ENCODE measurements around the gene OR51I2.

The OR51I2 gene, protein sequence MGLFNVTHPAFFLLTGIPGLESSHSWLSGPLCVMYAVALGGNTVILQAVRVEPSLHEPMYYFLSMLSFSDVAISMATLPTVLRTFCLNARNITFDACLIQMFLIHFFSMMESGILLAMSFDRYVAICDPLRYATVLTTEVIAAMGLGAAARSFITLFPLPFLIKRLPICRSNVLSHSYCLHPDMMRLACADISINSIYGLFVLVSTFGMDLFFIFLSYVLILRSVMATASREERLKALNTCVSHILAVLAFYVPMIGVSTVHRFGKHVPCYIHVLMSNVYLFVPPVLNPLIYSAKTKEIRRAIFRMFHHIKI

DNA sequence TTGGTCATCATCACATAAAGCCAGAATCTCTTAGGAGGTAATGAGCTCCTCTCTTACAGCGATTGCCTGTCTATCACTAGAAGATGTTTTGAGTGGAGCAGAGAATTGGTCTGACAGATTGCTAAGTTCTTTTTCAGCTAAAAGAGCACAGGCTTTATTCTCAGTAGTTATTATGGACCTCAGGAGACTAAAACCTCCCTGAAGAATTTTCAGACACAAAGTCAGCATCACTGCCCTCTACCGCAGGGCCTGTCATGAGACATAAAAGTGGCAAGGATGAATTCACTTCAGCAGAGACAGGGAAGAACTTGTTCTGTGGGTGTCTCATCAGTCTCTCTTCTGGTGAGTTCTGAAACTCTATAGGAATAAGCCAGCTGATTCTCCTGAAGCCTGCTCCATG is at the start of gene OR51I2:
Gene OR51I2 (plus strand): TSS at position 301 of the 400 bp plus-strand sequence. CDS start 4,166 bp downstream, outside the sequence.
- no peak for DNase-seq

DNA sequence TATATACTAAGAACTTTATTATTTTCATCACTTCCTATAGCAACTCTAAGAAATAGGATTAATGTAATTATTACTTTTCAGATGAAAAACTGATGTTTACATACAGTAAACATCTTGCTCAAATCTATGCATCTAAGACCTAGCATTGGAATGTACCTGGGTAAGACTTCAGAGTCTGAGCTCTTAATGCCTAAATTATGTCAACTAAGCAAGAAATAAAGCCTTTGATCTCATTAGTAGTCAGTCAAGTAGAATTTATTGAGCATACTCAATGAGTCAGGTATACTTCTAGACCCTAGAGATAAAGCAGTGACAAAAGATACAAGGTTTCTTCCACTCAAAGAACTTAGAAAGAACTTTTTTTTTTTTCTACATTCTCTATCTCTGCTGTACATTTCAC is 44.0 kb upstream of the OR51I2 start:
- DNase-seq, result no peak

DNA sequence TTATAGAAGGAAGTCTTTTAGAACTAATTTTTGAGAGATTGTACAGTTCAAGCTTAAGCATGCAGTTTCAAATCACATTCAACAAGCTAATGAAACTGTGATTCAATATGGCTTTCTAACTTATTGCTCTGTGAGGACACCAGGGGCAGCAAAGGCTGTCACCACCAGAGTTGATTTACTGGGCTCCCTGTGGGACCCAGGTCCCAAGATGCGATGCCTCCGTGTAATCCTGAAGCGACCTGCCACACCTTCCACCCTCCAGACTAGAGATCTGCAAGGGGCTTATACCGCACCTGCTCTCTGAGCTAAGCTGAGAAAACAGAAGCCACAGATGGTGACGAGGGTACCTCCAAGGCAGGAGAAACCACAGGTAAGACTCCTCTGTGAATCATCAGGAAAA is 28.1 kb upstream of the OR51I2 start:
- no peak for DNase-seq

DNA sequence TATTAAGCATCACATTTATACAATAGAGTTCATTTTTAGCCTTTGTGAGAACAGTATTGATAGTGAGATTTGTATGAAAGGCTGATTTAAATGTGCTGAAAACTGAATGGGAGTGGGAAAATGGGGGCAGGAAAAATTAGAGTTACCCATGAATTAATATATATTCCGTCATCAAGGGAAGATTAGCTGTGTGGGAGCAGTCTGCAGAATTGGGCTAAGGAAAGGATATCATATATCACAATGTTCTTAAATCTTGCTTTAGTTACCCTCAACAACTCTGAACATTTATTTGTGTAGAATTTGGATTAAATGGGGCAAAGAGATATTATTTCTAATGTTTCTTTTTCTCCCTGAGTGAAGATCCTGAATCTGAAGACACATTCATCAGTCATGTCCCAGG is 27.3 kb upstream of the OR51I2 start, which contains the start of gene OR51Q1:
Gene OR51Q1 (plus strand): TSS at position 301 of the 400 bp plus-strand sequence. CDS start 90 bp downstream, at position 391.
- DNase-seq, result no peak

DNA sequence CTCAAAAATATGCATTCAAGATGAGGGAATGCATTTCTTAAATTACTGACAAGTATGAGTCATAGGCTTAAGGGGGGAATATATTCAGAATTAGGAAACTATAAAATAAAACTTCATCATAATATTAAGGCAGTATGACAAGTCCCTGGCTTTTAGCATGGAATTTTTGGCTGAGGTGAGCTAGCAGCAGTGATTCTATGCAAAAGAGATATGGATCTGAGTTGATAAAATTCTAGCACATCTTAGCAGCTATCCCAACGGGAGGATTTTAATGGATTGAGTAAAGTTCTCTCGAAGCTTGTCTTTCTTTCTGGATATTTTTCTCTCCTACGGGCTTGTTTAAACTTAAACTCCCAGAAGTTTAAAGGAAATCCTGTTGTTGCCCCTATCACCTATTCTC is 26.0 kb upstream of the OR51I2 start:
- DNase-seq, result no peak

DNA sequence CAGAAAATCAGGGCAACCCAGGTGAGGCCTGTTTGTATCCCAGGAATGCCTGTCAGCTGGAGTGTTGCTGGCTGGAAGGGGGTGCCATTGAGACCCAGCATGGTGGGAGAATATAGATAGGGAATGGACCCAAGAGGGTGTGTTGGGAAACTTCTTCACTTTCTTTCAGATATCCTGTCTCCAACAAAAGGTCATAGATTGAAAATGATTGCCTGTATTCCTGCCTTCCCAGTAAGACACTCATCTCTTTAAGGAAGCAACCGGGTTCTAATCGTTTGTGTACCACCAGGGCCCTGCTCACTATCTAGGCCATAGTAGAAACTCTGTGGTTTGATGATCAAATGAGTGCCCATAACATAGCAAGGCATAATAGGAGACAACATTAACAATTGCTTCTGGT is 7.7 kb upstream of the OR51I2 start, which contains the start of gene OR51I1:
Gene OR51I1 (minus strand): TSS at position 101 of the 400 bp plus-strand sequence. CDS start 0 bp downstream, at position 101.
- DNase-seq, result no peak

DNA sequence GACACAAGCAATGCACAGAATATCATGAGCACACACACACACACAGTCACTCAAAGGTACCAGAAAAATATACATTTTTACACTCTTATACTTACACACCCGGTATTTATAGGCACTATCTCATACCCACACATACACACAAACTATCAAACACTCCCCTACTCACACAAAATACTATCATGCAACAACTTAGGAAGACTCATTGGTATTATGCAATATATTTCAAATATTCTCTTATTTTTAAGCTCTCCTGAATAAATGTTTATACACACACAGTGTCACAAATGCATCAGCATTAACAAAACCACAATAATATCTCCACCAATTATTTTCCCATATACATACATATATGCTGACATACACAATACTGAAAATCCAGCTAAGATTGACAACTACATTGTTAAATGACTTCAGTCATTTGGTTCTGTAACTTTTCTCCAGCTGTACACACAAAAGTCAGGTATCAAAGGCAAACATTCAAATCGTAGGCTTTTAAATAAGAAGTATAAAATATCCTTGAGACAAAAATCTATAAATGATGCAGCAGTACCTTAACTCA is 5.2 kb upstream of the OR51I2 start:
- DNase-seq, result no peak

DNA sequence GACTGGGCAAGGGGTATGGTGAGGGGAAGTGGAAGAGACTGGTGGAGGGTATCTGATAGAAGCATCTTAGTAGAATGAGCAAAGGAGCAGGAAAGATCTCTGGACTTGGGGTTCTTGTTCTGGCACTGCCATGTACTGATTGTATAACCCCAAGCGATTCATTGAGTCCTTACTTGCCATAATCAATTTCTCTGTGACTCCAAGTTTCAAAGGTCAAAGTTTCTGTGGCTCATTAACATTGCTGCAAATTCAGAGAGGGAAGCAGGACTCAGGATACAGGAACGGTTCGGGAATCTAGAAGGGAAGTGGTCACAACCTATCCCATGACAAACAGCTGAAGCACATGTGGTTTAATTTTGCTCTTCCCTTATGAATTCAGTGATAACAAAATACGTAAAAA is 309 bp downstream of the OR51I2 start:
- DNase-seq, result no peak

DNA sequence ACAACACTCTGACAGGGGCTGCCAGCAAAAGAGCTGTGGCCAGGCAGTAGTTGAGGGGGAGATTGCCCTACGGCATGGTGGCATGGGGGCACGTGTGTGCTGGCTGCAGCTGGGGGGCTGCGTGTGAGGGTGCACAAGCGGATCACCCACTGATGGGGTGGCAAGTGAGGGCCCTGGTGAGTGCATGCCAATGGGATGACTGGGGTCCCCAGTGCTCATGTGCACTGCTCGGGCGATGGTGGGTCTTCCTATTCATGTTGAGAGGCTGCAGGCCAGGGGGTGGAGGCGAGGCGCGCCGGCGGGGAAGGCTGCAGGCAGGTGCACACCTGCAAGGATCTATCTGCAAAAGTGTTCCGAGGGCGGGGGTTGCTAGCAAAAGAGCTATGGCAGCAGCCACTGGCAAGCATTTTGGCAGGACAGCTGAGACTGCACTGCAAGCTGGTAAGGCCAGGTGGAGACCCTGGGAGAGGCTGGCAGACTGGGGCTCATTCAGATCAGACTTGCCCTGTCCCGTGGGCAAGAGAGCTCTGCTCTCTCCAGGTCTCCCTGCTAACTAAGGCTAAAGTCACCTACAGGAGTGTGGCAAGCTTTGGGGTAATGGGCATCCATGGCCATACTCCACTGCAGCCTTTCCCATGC is 12.0 kb downstream of the OR51I2 start:
- DNase-seq, result no peak

DNA sequence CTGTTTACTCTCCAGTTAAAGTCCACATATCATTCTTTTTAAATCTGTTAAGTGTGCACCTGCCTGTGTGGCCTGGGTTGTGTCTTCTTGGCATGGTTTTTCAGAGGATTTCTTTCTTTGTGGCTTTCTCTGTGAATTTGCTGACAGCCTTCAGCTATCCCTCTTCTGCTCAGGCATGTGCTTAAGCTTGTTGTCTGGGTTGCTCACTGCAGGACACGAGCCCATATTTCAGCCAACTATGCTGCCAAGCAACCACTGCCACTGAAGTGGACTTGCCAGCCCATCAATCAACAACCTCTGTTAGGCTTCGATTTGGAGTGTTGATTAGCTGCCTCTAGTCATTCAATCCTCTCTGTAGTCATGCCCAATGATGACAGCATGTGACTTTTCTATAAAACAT is 18.4 kb downstream of the OR51I2 start:
- DNase-seq, result no peak

DNA sequence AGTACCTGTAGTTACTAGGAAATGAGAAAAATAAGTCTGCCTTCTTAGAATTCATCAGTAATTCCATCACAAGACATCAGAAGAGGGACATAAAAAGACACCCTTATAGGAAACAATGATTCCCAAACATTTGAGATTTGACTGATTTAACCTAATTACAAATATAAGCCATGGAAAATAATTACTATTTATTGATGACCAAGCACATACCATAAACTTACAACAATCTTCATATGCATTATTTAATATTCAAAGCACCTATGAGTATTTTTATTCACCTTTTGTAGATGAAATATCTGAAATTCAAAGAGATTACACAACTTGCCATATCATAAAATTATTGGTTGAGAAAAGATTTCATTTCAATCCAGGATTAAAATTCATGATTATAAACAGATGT is 24.8 kb downstream of the OR51I2 start:
- no peak for DNase-seq

DNA sequence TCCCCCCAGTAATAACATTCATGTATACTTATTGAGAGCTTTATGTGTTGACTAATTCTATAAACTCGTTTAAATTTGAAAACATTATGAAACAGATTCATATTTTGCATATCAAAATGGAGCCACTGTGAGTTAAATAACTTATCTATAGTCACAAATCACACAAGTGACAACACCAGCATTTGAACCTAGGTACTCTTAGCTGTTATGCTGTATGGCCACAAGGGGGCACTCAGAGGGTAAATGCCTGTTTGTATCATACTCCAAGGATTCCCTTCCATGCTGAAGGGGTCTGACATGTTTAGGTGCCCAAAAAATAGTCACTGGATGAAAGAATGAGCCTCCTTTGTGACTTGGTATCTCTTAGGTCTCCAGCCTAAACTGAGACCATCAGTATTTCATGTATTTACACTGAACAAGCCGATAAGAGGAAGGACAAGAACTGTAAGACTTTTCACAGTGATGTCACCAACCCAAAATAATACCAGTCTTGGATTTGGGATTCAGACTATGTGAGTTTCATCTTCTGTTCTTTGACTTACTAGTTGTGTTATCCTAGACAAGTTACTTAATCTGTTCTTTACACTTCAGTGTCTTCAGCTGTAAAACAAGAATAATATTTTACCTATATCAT is 27.2 kb downstream of the OR51I2 start:
- DNase-seq, result no peak

DNA sequence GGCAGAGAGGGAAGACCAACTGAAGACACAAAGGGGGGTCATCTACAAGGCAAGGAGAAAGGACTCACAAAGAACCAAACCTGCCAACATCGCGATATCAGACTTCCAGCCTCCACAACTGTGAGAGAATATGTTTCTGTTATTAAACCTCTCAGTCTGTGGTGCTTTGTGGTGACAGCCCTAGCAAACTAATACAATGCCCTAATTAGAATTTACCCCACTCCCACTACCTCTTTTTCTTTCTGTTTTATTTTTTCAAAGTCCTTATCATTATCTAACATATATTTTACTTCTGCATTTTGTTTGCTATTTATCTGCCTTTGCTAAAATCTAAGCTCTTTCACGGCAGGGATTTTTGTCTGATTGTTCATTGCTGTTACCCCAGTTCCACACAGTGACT is 36.9 kb downstream of the OR51I2 start:
- DNase-seq, result no peak

DNA sequence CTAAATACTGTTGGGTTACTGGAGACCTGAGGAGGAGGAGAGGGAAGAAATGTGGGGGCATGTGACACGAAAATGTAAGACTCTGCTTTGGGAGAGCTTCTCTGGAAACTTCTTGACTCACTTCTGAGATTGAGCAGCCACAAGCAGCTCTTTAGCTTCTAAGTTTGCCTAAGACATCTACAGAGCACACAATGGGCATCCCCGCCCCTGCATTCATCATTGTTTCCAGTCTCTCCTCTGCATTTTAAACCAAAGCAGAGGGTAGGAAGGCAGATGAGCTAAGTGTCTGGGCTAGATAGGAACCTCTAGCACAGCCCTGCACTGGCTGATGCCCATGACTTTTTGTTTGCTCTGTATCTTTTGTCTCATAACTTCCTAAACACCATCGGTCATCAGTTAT is 37.3 kb downstream of the OR51I2 start:
- DNase-seq, result no peak

DNA sequence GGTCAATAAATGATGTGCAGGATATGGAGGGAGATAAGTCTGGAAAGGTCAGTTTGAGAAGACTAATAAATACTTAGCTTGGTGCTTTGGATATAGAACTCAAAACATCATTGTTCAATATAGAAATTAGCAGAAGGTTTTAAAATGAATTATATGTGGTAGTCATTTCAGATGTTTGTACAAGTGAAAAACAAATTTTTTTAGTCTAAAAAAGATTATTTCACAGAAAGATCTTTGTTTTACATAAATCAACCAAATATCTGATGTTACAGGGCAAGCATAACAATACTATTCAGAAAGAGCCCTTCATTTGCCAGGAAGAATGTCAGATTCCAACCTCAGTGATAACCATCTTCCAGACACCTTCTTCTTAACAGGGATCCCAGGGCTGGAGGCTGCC is 39.3 kb downstream of the OR51I2 start, which contains the start of gene OR52D1:
Gene OR52D1 (plus strand): TSS at position 301 of the 400 bp plus-strand sequence. CDS start 22 bp downstream, at position 323.
- DNase-seq, result no peak

DNA sequence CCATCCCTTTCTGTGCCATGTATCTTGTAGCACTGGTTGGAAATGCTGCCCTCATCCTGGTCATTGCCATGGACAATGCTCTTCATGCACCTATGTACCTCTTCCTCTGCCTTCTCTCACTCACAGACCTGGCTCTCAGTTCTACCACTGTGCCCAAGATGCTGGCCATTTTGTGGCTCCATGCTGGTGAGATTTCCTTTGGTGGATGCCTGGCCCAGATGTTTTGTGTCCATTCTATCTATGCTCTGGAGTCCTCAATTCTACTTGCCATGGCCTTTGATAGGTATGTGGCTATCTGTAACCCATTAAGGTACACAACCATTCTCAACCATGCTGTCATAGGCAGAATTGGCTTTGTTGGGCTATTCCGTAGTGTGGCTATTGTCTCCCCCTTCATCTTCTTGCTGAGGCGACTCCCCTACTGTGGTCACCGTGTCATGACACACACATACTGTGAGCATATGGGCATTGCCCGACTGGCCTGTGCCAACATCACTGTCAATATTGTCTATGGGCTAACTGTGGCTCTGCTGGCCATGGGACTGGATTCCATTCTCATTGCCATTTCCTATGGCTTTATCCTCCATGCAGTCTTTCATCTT is 39.8 kb downstream of the OR51I2 start:
- DNase-seq, result no peak

DNA sequence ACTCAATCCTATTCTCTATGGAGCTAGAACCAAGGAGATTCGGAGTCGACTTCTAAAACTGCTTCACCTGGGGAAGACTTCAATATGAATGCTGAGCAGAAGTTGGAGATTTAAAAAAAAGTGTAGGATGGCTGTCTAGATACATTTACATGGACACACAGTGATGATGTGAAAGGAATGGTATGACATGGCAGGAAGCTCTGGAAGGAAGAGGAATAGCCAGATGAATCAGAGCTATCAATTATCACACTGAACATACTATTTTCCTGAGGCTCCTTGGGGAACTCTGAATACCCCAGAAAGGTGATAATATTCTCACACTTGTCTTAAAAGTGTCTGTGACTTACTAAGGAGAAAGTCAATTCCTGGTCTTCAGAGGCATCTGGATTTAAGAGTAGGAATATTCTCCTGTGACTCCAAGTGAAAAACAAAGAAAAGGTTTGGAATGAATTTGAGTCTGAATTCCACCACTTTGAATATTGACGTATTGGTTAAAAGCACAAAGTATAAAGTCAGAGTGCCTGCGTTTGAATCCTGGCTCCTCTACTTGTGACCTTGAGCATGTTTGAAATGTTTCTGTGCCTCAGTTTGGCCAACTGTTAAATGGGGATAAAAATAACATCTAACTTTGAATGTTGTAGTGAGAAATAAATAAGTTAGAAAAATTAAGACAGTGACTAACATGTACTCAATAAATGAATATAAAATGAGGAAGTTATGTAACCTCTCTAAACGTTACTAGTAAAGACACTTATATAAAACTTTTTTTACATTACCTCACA is 40.6 kb downstream of the OR51I2 start:
- no peak for DNase-seq

DNA sequence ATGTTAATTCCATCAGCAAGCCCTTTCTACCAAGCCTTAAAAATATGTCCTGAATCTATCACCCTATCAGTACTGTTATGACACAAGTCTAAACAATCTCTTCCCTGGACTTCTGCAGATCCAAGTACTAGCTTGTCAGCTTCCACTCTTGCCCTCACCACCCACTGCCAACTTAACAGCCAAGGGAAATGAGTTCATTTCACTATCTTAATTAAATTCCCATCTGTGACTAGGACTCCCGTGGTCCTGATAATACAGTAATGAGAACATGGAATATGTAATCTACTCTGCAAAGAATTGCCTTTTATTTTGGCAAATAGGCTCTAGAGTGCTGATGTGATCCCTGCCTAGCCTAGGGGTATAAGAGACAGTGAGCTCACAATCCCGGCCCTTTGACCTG is 50.5 kb downstream of the OR51I2 start:
- DNase-seq, result no peak

DNA sequence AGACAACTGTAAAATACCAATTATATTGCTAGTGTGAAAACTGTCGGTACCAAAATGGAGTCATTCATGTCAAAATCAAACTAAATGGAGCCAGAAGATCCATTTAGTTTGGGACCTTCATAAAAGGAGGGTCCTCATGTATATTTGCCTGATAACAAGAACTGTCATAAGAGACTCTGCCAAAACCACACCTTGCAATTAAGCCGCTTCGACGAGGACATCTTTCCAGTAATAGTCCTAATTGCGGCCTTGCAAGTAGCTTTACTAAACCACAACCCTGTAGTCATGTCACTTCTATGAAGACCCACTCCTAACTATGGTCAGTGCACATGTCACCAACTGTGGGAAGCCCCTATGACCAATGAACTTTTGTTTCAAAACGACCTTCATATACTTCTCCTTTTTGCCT is 51.3 kb downstream of the OR51I2 start:
- no peak for DNase-seq

DNA sequence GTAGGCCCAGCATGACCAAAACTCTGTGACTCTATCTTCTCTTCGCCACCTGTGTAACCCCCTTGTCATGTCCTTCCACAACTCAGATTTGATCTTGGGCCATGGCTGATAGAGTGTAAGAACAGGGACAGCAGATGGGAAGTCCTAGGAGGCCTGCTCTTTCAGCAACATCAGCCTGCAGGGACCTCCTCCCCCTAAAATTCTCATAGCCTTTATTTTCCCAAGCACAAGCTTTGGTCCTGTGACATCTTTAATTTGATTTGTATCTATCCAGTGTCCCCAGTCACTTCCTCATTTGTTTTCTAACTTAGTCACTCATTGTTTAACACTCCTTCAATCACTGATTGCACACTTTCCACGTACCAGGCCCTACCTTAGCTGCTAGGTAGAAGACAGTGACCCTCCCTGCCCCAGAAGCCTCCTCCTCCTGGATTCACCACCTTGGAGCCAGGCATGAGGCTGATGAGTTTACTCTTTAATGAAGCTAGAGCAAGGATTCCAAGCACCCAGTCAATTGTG is 55.3 kb downstream of the OR51I2 start:
- no peak for DNase-seq

DNA sequence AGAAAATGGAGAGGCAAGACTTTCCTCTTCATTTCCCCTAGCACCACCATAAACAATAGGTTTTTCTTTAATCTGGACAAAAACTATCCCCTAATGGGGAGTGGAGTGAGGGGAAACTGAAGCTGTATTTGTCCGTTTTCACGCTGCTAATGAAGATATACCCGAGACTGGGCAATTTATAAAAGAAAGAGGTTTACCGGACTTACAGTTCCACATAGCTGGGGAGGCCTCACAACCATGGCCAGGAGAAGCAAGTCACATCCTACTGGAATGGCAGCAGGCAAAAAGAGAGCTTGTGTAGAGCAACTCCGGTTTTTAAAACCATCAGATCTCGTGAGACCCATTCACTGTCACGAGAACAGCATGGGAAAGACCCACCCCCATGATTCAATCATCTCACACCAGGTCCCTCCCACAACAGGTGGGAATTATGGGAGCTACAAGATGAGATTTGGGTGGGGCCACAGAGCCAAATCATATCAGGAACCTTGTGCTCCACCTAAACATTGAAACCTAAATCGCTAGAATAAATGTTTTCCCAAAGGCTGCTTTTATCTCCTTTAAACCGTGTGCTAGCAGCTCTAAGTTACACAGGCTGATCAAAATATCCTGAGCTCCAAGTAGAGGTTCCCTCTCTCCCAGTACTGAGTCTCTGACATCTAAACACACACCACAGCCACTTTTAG is 56.4 kb downstream of the OR51I2 start:
- no peak for DNase-seq

All from T1000 (cell line).